HCT116 (cell line): ENCODE data around the gene ADCY1. TPM values are rescaled to one million over a fixed set of nuclear protein-coding genes. Genes with fewer than 3 reads are reported as not detected.

Experiments used
- ATAC-seq: fragments of 200-7000 bp; cut with Tn5 transposase; 2 replicates; pipeline ENCODE4 v1.9.1; 2020; ENCODE audit warnings: mild to moderate bottlenecking, moderate library complexity
- BruUV-seq: library from RNA; stranded (reverse); fragments of 400-500 nt; replicated peaks from 2 replicates; lab custom pipeline; 2021; lab: Mats Ljungman, UMichigan
- CTCF ChIA-PET: fragments of 300-600 bp; sonication (Branson Sonifier 250); formaldehyde crosslinking; loops from one replicate; lab custom pipeline; 2021; ENCODE audit warnings: antibody characterized with exemption; lab: Charles Lee
- POLR2A ChIA-PET: fragments of 300-600, 350-600 bp; sonication (Branson Sonifier 250); formaldehyde crosslinking; loops from one replicate; lab custom pipeline; 2021; ENCODE audit warnings: antibody characterized with exemption; lab: Charles Lee
- RAD21 ChIA-PET, 2 experiments: fragments of 300-600 bp; sonication (Branson Sonifier 250); formaldehyde crosslinking; loops; one replicate each; lab custom pipeline; 2023; ENCODE audit warnings: low total read pairs in 2 of 2; ENCODE audit not compliant: uncharacterized antibody in 2 of 2, unreplicated experiment in 2 of 2, low non-redundant PET in 1 of 2; lab: Charles Lee
- DNase-seq: peaks from one replicate; pipeline ENCODE4 v3.0.0-alpha.2; 2010; ENCODE audit warnings: low read depth, low spot score
- H2AFZ ChIP-seq: fragments of 200-600 bp; shearing (Covaris generic), sonication (generic); 2 replicates; pipeline ENCODE4 v1.6.1; 2017; ENCODE audit warnings: low read depth, mixed run types, mixed read lengths, antibody characterized with exemption, low read length; ENCODE audit not compliant: poor library complexity, severe bottlenecking
- H3K27ac ChIP-seq: 2 replicates; pipeline ENCODE4 v1.5.1; 2012; ENCODE audit warnings: low read depth, low read length
- H3K27me3 ChIP-seq: fragments of 200-600 bp; sonication (generic); 2 replicates; pipeline ENCODE4 v1.6.1; 2016; ENCODE audit warnings: mixed run types, low read length, mixed read lengths; ENCODE audit not compliant: insufficient read depth
- H3K36me3 ChIP-seq, 2 experiments: fragments of 200-500 bp in 1 of 2; fragments of 200-600 bp in 1 of 2; sonication (Bioruptor generic) in 1 of 2; sonication (generic) in 1 of 2; 2 replicates each; pipeline versions ENCODE4 v1.5.1 to v1.6.1; 2014 to 2016; ENCODE audit warnings: low read length in 2 of 2, inconsistent platforms in 1 of 2, mixed read lengths in 1 of 2, mixed run types in 1 of 2; ENCODE audit not compliant: insufficient read depth in 2 of 2, control insufficient read depth in 1 of 2
- H3K4me1 ChIP-seq, 2 experiments: fragments of 200-600 bp in 1 of 2; sonication (generic) in 1 of 2; 2 replicates each; pipeline versions ENCODE4 v1.5.1 to v1.6.1; 2012 to 2017; ENCODE audit warnings: low read length in 2 of 2, inconsistent platforms in 1 of 2, mild to moderate bottlenecking in 1 of 2, mixed read lengths in 1 of 2, mixed run types in 1 of 2, moderate library complexity in 1 of 2; ENCODE audit not compliant: insufficient read depth in 2 of 2, control insufficient read depth in 1 of 2
- H3K4me2 ChIP-seq: fragments of 200-600 bp; sonication (generic); 2 replicates; pipeline ENCODE4 v1.6.1; 2017; ENCODE audit warnings: mixed run types, low read length, mixed read lengths
- H3K4me3 ChIP-seq, 2 experiments: fragments of 200-600 bp in 1 of 2; sonication (generic) in 1 of 2; replicated peaks in 1 of 2; 2 replicates each; pipeline ENCODE4 v1.5.1; 2011 to 2016; ENCODE audit warnings: low read length in 2 of 2, control low read depth in 1 of 2, low read depth in 1 of 2, mild to moderate bottlenecking in 1 of 2, mixed read lengths in 1 of 2, mixed run types in 1 of 2
- H3K79me2 ChIP-seq: fragments of 200-600 bp; sonication (generic); 2 replicates; pipeline ENCODE4 v1.6.1; 2017; ENCODE audit warnings: mild to moderate bottlenecking, mixed run types, low read length, moderate library complexity, mixed read lengths; ENCODE audit not compliant: insufficient read depth
- H3K9ac ChIP-seq: fragments of 200-600 bp; sonication (generic); 2 replicates; pipeline ENCODE4 v1.6.1; 2016; ENCODE audit warnings: low read length, mixed read lengths
- H3K9me2 ChIP-seq: fragments of 200-600 bp; sonication (generic), shearing (Covaris generic); 2 replicates; pipeline ENCODE4 v1.6.1; 2017; ENCODE audit warnings: mixed run types, mild to moderate bottlenecking, moderate library complexity; ENCODE audit not compliant: insufficient read depth
- H3K9me3 ChIP-seq, 2 experiments: fragments of 200-500 bp in 1 of 2; fragments of 200-600 bp in 1 of 2; sonication (Bioruptor generic) in 1 of 2; sonication (generic) in 1 of 2; 2 replicates each; pipeline ENCODE4 v1.6.1; 2014 to 2017; ENCODE audit warnings: low read length in 2 of 2, mixed read lengths in 2 of 2, inconsistent platforms in 1 of 2, low read depth in 1 of 2, mild to moderate bottlenecking in 1 of 2, mixed run types in 1 of 2, moderate library complexity in 1 of 2; ENCODE audit not compliant: control insufficient read depth in 1 of 2, insufficient read depth in 1 of 2
- H4K20me1 ChIP-seq: fragments of 200-600 bp; sonication (generic), shearing (Covaris generic); 2 replicates; pipeline ENCODE4 v1.6.1; 2017; ENCODE audit warnings: mixed run types, mild to moderate bottlenecking, moderate library complexity; ENCODE audit not compliant: insufficient read depth
- CBX3 ChIP-seq: IDR thresholded peaks from 2 replicates; pipeline ENCODE4 v1.6.1; 2012; ENCODE audit warnings: low read depth
- CEBPB ChIP-seq: IDR thresholded peaks from 2 replicates; pipeline ENCODE4 v1.6.1; 2012; ENCODE audit warnings: low read depth
- EGR1 ChIP-seq: IDR thresholded peaks from 2 replicates; pipeline ENCODE4 v1.6.1; 2012; ENCODE audit warnings: low read depth
- ELF1 ChIP-seq: IDR thresholded peaks from 2 replicates; pipeline ENCODE4 v1.6.1; 2012; ENCODE audit warnings: low read depth, borderline replicate concordance
- FOSL1 ChIP-seq: IDR thresholded peaks from 2 replicates; pipeline ENCODE4 v1.6.1; 2012; ENCODE audit warnings: low read depth
- JUND ChIP-seq: IDR thresholded peaks from 2 replicates; pipeline ENCODE4 v1.6.1; 2012
- POLR2AphosphoS5 ChIP-seq: IDR thresholded peaks from 2 replicates; pipeline ENCODE4 v1.6.1; 2011; ENCODE audit warnings: mild to moderate bottlenecking, low read depth, low read length, moderate library complexity
- RAD21 ChIP-seq: IDR thresholded peaks from 2 replicates; pipeline ENCODE4 v1.6.1; 2012; ENCODE audit warnings: low read depth, mild to moderate bottlenecking
- SIN3A ChIP-seq: IDR thresholded peaks from 2 replicates; pipeline ENCODE4 v1.6.1; 2012; ENCODE audit warnings: low read depth
- SP1 ChIP-seq: IDR thresholded peaks from 2 replicates; pipeline ENCODE4 v1.6.1; 2012; ENCODE audit warnings: low read depth
- SRF ChIP-seq: IDR thresholded peaks from 2 replicates; pipeline ENCODE4 v1.6.1; 2012; ENCODE audit warnings: low read depth
- YY1 ChIP-seq: IDR thresholded peaks from 2 replicates; pipeline ENCODE4 v1.6.1; 2011; ENCODE audit warnings: low read length, low read depth, moderate library complexity, mild to moderate bottlenecking; ENCODE audit not compliant: insufficient replicate concordance; ENCODE audit errors: extremely low read depth
- ZFX ChIP-seq: fragments of 450-650 bp; IDR thresholded peaks from 2 replicates; pipeline ENCODE4 v1.6.1; 2017
- intact Hi-C: fragments of 100-400 bp; cut with micrococcal nuclease; formaldehyde crosslinking; loops from 2 replicates; pipeline ENCODE4 v1.10.0; 2022
- total RNA-seq: library from RNA; stranded (reverse); gene quantifications from one replicate; pipeline ENCODE4 v1.2.1, GENCODE V29; 2021; ENCODE audit not compliant: unreplicated experiment
- TF ChIP-seq, protein P1 (sequence below): IDR thresholded peaks from 2 replicates; pipeline ENCODE4 v1.6.1; 2012; ENCODE audit warnings: low read depth

The ADCY1 gene
- total RNA-seq, 1 experiment from 2014 or later = 0.05 TPM

DNA sequence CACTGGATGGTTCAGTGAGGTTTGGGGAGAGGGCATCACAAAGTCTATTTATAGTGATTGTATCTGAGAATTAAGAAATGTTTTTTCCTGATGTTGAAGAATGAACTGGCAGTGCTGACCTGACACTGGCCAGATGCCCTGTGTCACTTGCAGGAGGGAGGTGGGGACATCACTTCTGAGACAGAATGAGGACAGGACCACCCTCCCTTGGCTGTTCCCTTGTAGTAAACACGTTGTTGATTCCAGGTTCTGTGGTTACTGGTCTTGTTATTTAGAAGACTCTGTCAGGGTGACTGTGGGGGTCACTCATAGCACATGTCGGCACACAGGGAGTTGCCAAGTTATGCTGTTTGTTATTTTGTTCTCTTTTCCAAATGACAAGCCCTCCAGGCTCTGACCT lies 126.4 kb downstream of the ADCY1 start:
- ChIA-PET RAD21 (no interaction called here), POLR2A (no interaction called here)
- no peak for ATAC-seq
- no peaks in the 10 kb centered on the region for H3K36me3 ChIP-seq
- H3K4me1 ChIP-seq = no peaks in the 10 kb centered on the region
- no peaks in the 10 kb centered on the region for H3K9me3 ChIP-seq
- TF ChIP-seq SP1 (no peak), YY1 (no peak), RAD21 (no peak), SIN3A (no peak), POLR2AphosphoS5 (no peak), ELF1 (no peak), CEBPB (no peak), CBX3 (no peak), EGR1 (no peak), JUND (no peak), ZFX (no peak), SRF (no peak), FOSL1 (no peak)
- TF ChIP-seq, protein P1, sequence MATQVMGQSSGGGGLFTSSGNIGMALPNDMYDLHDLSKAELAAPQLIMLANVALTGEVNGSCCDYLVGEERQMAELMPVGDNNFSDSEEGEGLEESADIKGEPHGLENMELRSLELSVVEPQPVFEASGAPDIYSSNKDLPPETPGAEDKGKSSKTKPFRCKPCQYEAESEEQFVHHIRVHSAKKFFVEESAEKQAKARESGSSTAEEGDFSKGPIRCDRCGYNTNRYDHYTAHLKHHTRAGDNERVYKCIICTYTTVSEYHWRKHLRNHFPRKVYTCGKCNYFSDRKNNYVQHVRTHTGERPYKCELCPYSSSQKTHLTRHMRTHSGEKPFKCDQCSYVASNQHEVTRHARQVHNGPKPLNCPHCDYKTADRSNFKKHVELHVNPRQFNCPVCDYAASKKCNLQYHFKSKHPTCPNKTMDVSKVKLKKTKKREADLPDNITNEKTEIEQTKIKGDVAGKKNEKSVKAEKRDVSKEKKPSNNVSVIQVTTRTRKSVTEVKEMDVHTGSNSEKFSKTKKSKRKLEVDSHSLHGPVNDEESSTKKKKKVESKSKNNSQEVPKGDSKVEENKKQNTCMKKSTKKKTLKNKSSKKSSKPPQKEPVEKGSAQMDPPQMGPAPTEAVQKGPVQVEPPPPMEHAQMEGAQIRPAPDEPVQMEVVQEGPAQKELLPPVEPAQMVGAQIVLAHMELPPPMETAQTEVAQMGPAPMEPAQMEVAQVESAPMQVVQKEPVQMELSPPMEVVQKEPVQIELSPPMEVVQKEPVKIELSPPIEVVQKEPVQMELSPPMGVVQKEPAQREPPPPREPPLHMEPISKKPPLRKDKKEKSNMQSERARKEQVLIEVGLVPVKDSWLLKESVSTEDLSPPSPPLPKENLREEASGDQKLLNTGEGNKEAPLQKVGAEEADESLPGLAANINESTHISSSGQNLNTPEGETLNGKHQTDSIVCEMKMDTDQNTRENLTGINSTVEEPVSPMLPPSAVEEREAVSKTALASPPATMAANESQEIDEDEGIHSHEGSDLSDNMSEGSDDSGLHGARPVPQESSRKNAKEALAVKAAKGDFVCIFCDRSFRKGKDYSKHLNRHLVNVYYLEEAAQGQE = no peak
- TF ChIP-seq, all 23 proteins: peak for 0
- no peak overlapping the region for H3K4me2 ChIP-seq
- no peaks in the 10 kb centered on the region for H3K79me2 ChIP-seq
- H3K4me3 ChIP-seq = no peak overlapping the region
- no peaks in the 10 kb centered on the region for H3K9me2 ChIP-seq
- H3K9ac ChIP-seq = no peak overlapping the region
- H4K20me1 ChIP-seq = no peaks in the 10 kb centered on the region
- DNase-seq = no peak
- CTCF ChIA-PET = no interaction called here
- BruUV-seq = no TSS peak
- H2AFZ ChIP-seq = no peak overlapping the region
- H3K27me3 ChIP-seq = peaks cover 23% of the 10 kb centered on the region
- intact Hi-C loops = no loop called here
- H3K27ac ChIP-seq = no peak overlapping the region
